Gastroesophageal sphincter (tissue), 4 donors: ENCODE results near the gene CAVIN2. TPM values are rescaled to one million over a fixed set of nuclear protein-coding genes. Genes with fewer than 3 reads are reported as not detected.

Experiments used
- ATAC-seq: fragments of 150-250 bp; one replicate; pipeline ENCODE4 v1.9.1; 2016; ENCODE audit warnings: mild to moderate bottlenecking, moderate library complexity
- H3K27ac ChIP-seq, 4 donors: fragments of 200-600 bp; sonication (generic) in 3 of 4; 1 replicate in 3 of 4; 2 replicates in 1 of 4; pipeline ENCODE4 v1.5.1; 2016 to 2019
- H3K27me3 ChIP-seq: fragments of 200-600 bp; sonication (generic); one replicate; pipeline ENCODE4 v1.5.1; 2019
- H3K36me3 ChIP-seq, 2 donors: fragments of 200-600 bp; sonication (generic); one replicate each; pipeline ENCODE4 v1.5.1; 2019; ENCODE audit warnings: control low read depth in 1 of 2
- H3K4me1 ChIP-seq, 3 donors: fragments of 200-600 bp; sonication (generic); 1 replicate in 2 of 3; 2 replicates in 1 of 3; pipeline ENCODE4 v1.5.1; 2016 to 2019; ENCODE audit warnings: control low read depth in 2 of 3
- H3K4me3 ChIP-seq, 2 donors: fragments of 200-600 bp; sonication (generic); one replicate each; pipeline ENCODE4 v1.5.1; 2019; ENCODE audit warnings: mild to moderate bottlenecking in 1 of 2, moderate library complexity in 1 of 2
- H3K9me3 ChIP-seq, 3 donors: fragments of 200-600 bp; sonication (generic); one replicate each; pipeline ENCODE4 v1.5.1; 2017 to 2019; ENCODE audit warnings: control low read depth in 2 of 3
- EP300 ChIP-seq: sonication (generic); formaldehyde crosslinking; IDR thresholded peaks from one replicate; pipeline ENCODE4 v1.6.1; 2017; ENCODE audit warnings: antibody characterized with exemption, mild to moderate bottlenecking
- POLR2A ChIP-seq, 2 donors: fragments of 450-650 bp; IDR thresholded peaks; one replicate each; pipeline ENCODE4 v1.6.1; 2017; ENCODE audit warnings: antibody characterized with exemption in 2 of 2, mild to moderate bottlenecking in 2 of 2, moderate library complexity in 1 of 2
- POLR2AphosphoS5 ChIP-seq: sonication (generic); formaldehyde crosslinking; IDR thresholded peaks from one replicate; pipeline ENCODE4 v1.6.1; 2017; ENCODE audit warnings: antibody characterized with exemption
- WGBS, 2 donors: methylation state at CpG; one replicate each; pipeline ENCODE4 v1.1.5; 2018; ENCODE audit warnings: low coverage in 1 of 2; 5-methylcytosine and 5-hydroxymethylcytosine counted together
- total RNA-seq, 4 donors: library from RNA; depleted of rRNA; stranded (reverse); fragments of >200 nt; gene quantifications; one replicate each; pipeline ENCODE4 v1.1.0, GENCODE V29; 2016
- TF ChIP-seq, protein P1 (sequence below), 4 experiments: fragments of 200-600 bp in 2 of 4; fragments of 450-650 bp in 2 of 4; sonication (generic) in 1 of 4; IDR thresholded peaks; one replicate each; pipeline ENCODE4 v1.5.1; 2017 to 2019; ENCODE audit warnings: antibody characterized with exemption in 4 of 4, mild to moderate bottlenecking in 2 of 4, moderate library complexity in 2 of 4

CAVIN2 gene
- total RNA-seq, 4 donors from 2014 or later: 72.8 to 192 (median 129) TPM

GRCh38 chr2:191851158-191851557, 4.3 kb upstream of the CAVIN2 start:
- no peaks in the 10 kb centered on the region for H3K27me3 ChIP-seq
- H3K36me3 ChIP-seq: no peaks in the 10 kb centered on the region
- 94 to 95% methylated on average over 5 of the region's 5 CpGs for WGBS, 2 donors
- TF ChIP-seq POLR2AphosphoS5: no peak
- TF ChIP-seq, protein P1, sequence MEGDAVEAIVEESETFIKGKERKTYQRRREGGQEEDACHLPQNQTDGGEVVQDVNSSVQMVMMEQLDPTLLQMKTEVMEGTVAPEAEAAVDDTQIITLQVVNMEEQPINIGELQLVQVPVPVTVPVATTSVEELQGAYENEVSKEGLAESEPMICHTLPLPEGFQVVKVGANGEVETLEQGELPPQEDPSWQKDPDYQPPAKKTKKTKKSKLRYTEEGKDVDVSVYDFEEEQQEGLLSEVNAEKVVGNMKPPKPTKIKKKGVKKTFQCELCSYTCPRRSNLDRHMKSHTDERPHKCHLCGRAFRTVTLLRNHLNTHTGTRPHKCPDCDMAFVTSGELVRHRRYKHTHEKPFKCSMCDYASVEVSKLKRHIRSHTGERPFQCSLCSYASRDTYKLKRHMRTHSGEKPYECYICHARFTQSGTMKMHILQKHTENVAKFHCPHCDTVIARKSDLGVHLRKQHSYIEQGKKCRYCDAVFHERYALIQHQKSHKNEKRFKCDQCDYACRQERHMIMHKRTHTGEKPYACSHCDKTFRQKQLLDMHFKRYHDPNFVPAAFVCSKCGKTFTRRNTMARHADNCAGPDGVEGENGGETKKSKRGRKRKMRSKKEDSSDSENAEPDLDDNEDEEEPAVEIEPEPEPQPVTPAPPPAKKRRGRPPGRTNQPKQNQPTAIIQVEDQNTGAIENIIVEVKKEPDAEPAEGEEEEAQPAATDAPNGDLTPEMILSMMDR (IDR thresholded peaks at IDR 0.05): no peak
- TF ChIP-seq EP300: no peak
- TF ChIP-seq POLR2A (IDR thresholded peaks at IDR 0.05): no peak
- no peak for ATAC-seq
- peaks cover 5 to 45% (median 6%) of the 10 kb centered on the region in 3 donors for H3K4me1 ChIP-seq
- H3K4me3 ChIP-seq: no peak overlapping the region
- H3K9me3 ChIP-seq: no peaks in the 10 kb centered on the region
- no peak overlapping the region for H3K27ac ChIP-seq

- no peaks in the 10 kb centered on the region for H3K27me3 ChIP-seq
- H3K4me1 ChIP-seq: peaks cover 5 to 39% (median 6%) of the 10 kb centered on the region in 3 donors
- no peak overlapping the region for H3K4me3 ChIP-seq
- H3K9me3 ChIP-seq: no peaks in the 10 kb centered on the region
- TF ChIP-seq POLR2AphosphoS5: no peak
- TF ChIP-seq EP300: no peak
- TF ChIP-seq, protein P1 (IDR thresholded peaks at IDR 0.05): no peak
- no peak for TF ChIP-seq POLR2A (IDR thresholded peaks at IDR 0.05)
- no peaks in the 10 kb centered on the region for H3K36me3 ChIP-seq
- no peak for ATAC-seq
- H3K27ac ChIP-seq: peak overlapping the region in 2 of 4 donors; percentile 7 to 22
- WGBS, 2 donors: 86 to 90% methylated on average over 6 to 7 of the region's 7 CpGs
These were observed 2.2 kb upstream of the CAVIN2 start for GRCh38 chr2:191848771-191849767.

DNA sequence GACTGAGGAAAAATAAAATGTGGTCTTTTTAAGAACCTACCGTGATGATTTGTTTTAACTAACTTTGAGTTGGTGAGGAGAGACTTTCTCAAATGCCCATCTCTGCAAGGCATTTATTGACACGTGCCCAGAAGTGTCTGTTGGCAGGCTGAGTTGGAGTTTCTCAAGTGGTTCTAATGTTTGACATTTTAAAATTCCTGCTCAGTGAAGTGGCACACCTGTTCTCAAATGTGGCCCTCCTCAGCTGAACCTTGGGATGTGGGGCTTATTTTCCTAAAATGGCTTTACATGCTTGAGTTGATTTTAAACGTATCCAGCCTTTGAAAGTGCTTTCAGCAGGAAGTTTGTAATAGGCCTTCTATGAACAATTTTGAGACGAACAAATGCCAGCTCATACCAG, 876 bp upstream of the CAVIN2 start:
- 25 to 31% methylated on average over 4 of the region's 4 CpGs for WGBS, 2 donors
- Histone ChIP-seq H3K36me3 (no peaks in the 10 kb centered on the region), H3K4me3 (peak overlapping the region in 1 of 2 donors; percentile 65), H3K4me1 (peaks cover 5 to 45% (median 6%) of the 10 kb centered on the region in 3 donors), H3K27me3 (no peaks in the 10 kb centered on the region), H3K27ac (peak overlapping the region; percentile 78 to 92 (median 90)), H3K9me3 (no peaks in the 10 kb centered on the region)
- TF ChIP-seq, protein P1 (IDR thresholded peaks at IDR 0.05): no peak
- TF ChIP-seq POLR2AphosphoS5 (no peak), EP300 (no peak), POLR2A (IDR thresholded peaks at IDR 0.05) (no peak)
- no peak for ATAC-seq

DNA sequence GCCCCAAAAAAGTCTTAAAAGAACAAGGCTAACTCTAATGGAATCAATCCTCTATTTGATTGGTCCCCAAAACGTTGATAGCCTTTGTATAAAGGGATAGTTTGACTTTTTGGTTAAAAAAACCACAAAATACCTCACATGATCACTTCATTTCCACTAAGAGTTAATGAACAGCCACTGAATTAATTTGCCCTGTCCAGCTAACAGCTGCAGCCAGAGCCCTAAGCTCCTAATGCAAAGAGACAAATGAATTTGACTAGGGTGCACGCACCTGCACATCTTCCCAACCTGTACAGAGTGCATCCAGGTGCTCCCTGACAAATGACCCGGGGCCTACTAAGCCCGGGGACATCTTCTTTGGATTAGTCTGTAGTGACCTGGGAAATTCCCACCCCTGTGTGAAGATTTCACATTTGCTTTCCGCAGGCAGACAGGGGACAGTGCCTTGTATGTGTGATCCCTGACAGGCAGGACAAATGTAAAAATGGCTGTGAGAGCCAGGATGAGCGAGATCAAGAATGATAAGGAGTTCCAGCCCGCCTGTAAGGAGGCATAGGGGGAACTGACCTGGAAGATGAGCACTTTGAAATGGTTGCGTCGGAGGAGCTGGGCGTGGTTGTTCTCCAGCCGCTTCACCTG, 893 bp downstream of the CAVIN2 start:
- Histone ChIP-seq H3K9me3 (no peaks in the 10 kb centered on the region), H3K27me3 (no peaks in the 10 kb centered on the region), H3K4me3 (peak overlapping the region; percentile 65), H3K36me3 (no peaks in the 10 kb centered on the region), H3K27ac (peak overlapping the region; percentile 78 to 92 (median 90)), H3K4me1 (peaks cover 5 to 63% (median 12%) of the 10 kb centered on the region in 3 donors)
- ATAC-seq: no peak
- WGBS, 2 donors: 0 to 9% methylated on average over 1 of the region's 11 CpGs
- no peak for TF ChIP-seq EP300
- TF ChIP-seq, protein P1 (IDR thresholded peaks at IDR 0.05): peak in 1 of 4 experiments; percentile 5
